H1 (cell line): ENCODE results near the gene SLC25A21. TPM values are rescaled to one million over a fixed set of nuclear protein-coding genes. Genes with fewer than 3 reads are reported as not detected.

Source experiments
- CTCF ChIA-PET: fragments of 300-600 bp; sonication (Branson Sonifier 250); formaldehyde crosslinking; loops from one replicate; lab custom pipeline; 2021; ENCODE audit not compliant: partially characterized antibody; lab: Charles Lee
- POLR2A ChIA-PET: fragments of 300-600 bp; sonication (Branson Sonifier 250); formaldehyde crosslinking; loops from one replicate; lab custom pipeline; 2021; ENCODE audit warnings: inconsistent platforms; ENCODE audit not compliant: partially characterized antibody; lab: Charles Lee
- DNase-seq, 2 experiments: peaks; one replicate each; pipeline versions ENCODE4 v3.0.0 to v3.0.0-alpha.2; 2010 to 2022; ENCODE audit warnings: low spot score in 2 of 2, low read depth in 1 of 2, mixed read lengths in 1 of 2
- FAIRE-seq: peaks from 2 replicates; lab custom pipeline; 2011; peaks lifted over from hg19 to GRCh38; lab: Jason Lieb, UNC
- H2AFZ ChIP-seq: 2 replicates; pipeline ENCODE4 v1.8.1; 2012; ENCODE audit warnings: low read length, inconsistent platforms
- H2AK5ac ChIP-seq: 2 replicates; pipeline ENCODE4 v1.6.1; 2013; ENCODE audit warnings: low read depth, low read length
- H2BK120ac ChIP-seq: replicated peaks from 2 replicates; pipeline ENCODE3; 2013; ENCODE audit warnings: low read depth, low read length, inconsistent platforms
- H2BK12ac ChIP-seq: 2 replicates; pipeline ENCODE4 v1.6.1; 2013; ENCODE audit warnings: low read depth, low read length
- H2BK15ac ChIP-seq: 2 replicates; pipeline ENCODE4 v1.6.1; 2013; ENCODE audit warnings: low read length
- H2BK20ac ChIP-seq: 2 replicates; pipeline ENCODE4 v1.6.1; 2013; ENCODE audit warnings: low read length
- H2BK5ac ChIP-seq: 2 replicates; pipeline ENCODE4 v1.6.1; 2013; ENCODE audit warnings: low read depth, low read length
- H3K14ac ChIP-seq: 2 replicates; pipeline ENCODE4 v1.6.1; 2013; ENCODE audit warnings: inconsistent platforms; ENCODE audit not compliant: insufficient read length
- H3K18ac ChIP-seq: 2 replicates; pipeline ENCODE4 v1.6.1; 2013; ENCODE audit warnings: low read length; ENCODE audit errors: extremely low read depth
- H3K23ac ChIP-seq: 2 replicates; pipeline ENCODE4 v1.6.1; 2013; ENCODE audit warnings: inconsistent platforms; ENCODE audit not compliant: insufficient read length
- H3K23me2 ChIP-seq: 2 replicates; pipeline ENCODE4 v1.6.1; 2013; ENCODE audit warnings: low read depth, low read length
- H3K27ac ChIP-seq: 2 replicates; pipeline ENCODE4 v1.6.1; 2011; ENCODE audit warnings: low read depth, low read length, inconsistent platforms
- H3K27me3 ChIP-seq, 4 experiments: replicated peaks in 1 of 4; 1 replicate in 1 of 4; 2 replicates in 3 of 4; pipeline versions ENCODE4 v1.6.1 to v1.8.1; 2011 to 2013; ENCODE audit warnings: low read length in 3 of 4, mild to moderate bottlenecking in 3 of 4, inconsistent platforms in 2 of 4, mixed read lengths in 2 of 4, moderate library complexity in 1 of 4; ENCODE audit not compliant: control insufficient read depth in 3 of 4, insufficient read depth in 3 of 4; ENCODE audit errors: extremely low read depth in 1 of 4
- H3K36me3 ChIP-seq, 4 experiments: 2 replicates each; pipeline versions ENCODE4 v1.6.1 to v1.8.1; 2011 to 2013; ENCODE audit warnings: mild to moderate bottlenecking in 4 of 4, low read length in 3 of 4, moderate library complexity in 2 of 4, control low read depth in 1 of 4, inconsistent platforms in 1 of 4; ENCODE audit not compliant: insufficient read depth in 4 of 4, control insufficient read depth in 2 of 4
- H3K4ac ChIP-seq: replicated peaks from 2 replicates; pipeline ENCODE3; 2013; ENCODE audit warnings: low read length, low read depth, mixed read lengths, inconsistent platforms; ENCODE audit not compliant: insufficient read length
- H3K4me1 ChIP-seq, 4 experiments: replicated peaks in 1 of 4; 1 replicate in 1 of 4; 2 replicates in 3 of 4; pipeline versions ENCODE4 v1.6.1 to v1.8.1; 2011 to 2013; ENCODE audit warnings: low read length in 3 of 4, inconsistent platforms in 2 of 4, mixed read lengths in 1 of 4; ENCODE audit not compliant: insufficient read depth in 4 of 4, control insufficient read depth in 3 of 4
- H3K4me2 ChIP-seq, 2 experiments: 2 replicates each; pipeline versions ENCODE4 v1.6.1 to v1.8.1; 2011 to 2013; ENCODE audit warnings: low read depth in 2 of 2, low read length in 2 of 2, control low read depth in 1 of 2, inconsistent platforms in 1 of 2, mild to moderate bottlenecking in 1 of 2; ENCODE audit not compliant: insufficient read depth in 1 of 2
- H3K4me3 ChIP-seq, 4 experiments: fragments of 200-600, 300-600 bp in 1 of 4; sonication (generic), shearing (Covaris generic), sonication (Bioruptor Twin) in 1 of 4; 2 replicates each; pipeline versions ENCODE4 v1.5.1 to v1.8.1; 2011 to 2016; ENCODE audit warnings: low read length in 4 of 4, low read depth in 3 of 4, control low read depth in 2 of 4, inconsistent platforms in 2 of 4, mild to moderate bottlenecking in 2 of 4, mixed read lengths in 1 of 4, moderate library complexity in 1 of 4; ENCODE audit not compliant: insufficient read depth in 2 of 4; ENCODE audit errors: extremely low read depth in 1 of 4
- H3K56ac ChIP-seq: replicated peaks from 2 replicates; pipeline ENCODE3; 2013; ENCODE audit warnings: low read depth, mild to moderate bottlenecking, mixed read lengths, low read length, inconsistent platforms; ENCODE audit not compliant: insufficient read length
- H3K79me1 ChIP-seq: 2 replicates; pipeline ENCODE4 v1.6.1; 2013; ENCODE audit warnings: low read depth, low read length, control low read depth
- H3K79me2 ChIP-seq, 2 experiments: 2 replicates each; pipeline versions ENCODE4 v1.6.1 to v1.8.1; 2012 to 2013; ENCODE audit warnings: low read length in 2 of 2, mild to moderate bottlenecking in 2 of 2, inconsistent platforms in 1 of 2; ENCODE audit not compliant: insufficient read depth in 2 of 2, control insufficient read depth in 1 of 2
- H3K9ac ChIP-seq, 4 experiments: replicated peaks in 1 of 4; 1 replicate in 1 of 4; 2 replicates in 3 of 4; pipeline versions ENCODE4 v1.6.1 to v1.8.1; 2011 to 2013; ENCODE audit warnings: low read depth in 3 of 4, low read length in 3 of 4, control low read depth in 2 of 4, mild to moderate bottlenecking in 2 of 4, moderate library complexity in 2 of 4, inconsistent platforms in 1 of 4; ENCODE audit errors: extremely low read depth in 1 of 4
- H3K9me3 ChIP-seq, 2 experiments: 2 replicates each; pipeline versions ENCODE4 v1.6.1 to v1.8.1; 2012 to 2013; ENCODE audit warnings: mild to moderate bottlenecking in 2 of 2, moderate library complexity in 2 of 2, control low read depth in 1 of 2, inconsistent platforms in 1 of 2, low read depth in 1 of 2, low read length in 1 of 2, mixed read lengths in 1 of 2; ENCODE audit not compliant: insufficient read depth in 2 of 2
- H4K20me1 ChIP-seq, 2 experiments: replicated peaks in 1 of 2; 2 replicates each; pipeline versions ENCODE3 to v1.8.1; 2011 to 2013; ENCODE audit warnings: inconsistent platforms in 2 of 2, low read length in 2 of 2, mild to moderate bottlenecking in 1 of 2; ENCODE audit not compliant: insufficient read depth in 2 of 2, control insufficient read depth in 1 of 2
- H4K5ac ChIP-seq: 2 replicates; pipeline ENCODE4 v1.6.1; 2013; ENCODE audit warnings: low read length, low read depth, mixed read lengths, inconsistent platforms; ENCODE audit not compliant: insufficient read length
- H4K8ac ChIP-seq: 2 replicates; pipeline ENCODE4 v1.8.0; 2013; ENCODE audit warnings: mild to moderate bottlenecking, moderate library complexity, low read length, inconsistent platforms; ENCODE audit not compliant: insufficient read depth; ENCODE audit errors: extremely low read depth
- H4K91ac ChIP-seq: replicated peaks from 2 replicates; pipeline ENCODE3; 2013; ENCODE audit warnings: low read length, mixed read lengths, inconsistent platforms; ENCODE audit not compliant: insufficient read length
- SRF ChIP-seq: IDR thresholded peaks from 2 replicates; pipeline ENCODE4 v1.6.1; 2011; ENCODE audit warnings: mild to moderate bottlenecking, low read depth, low read length, moderate library complexity
- WGBS, 2 experiments: shearing (Covaris generic) in 1 of 2; methylation state at CpG; one replicate each; pipeline versions ENCODE4 v1.1.6 to v1.1.7; 2013 to 2015; ENCODE audit warnings: low lambda C conversion rate in 2 of 2, mixed read lengths in 2 of 2, inconsistent platforms in 1 of 2, low coverage in 1 of 2, missing lambda C conversion rate in 1 of 2; ENCODE audit not compliant: insufficient replicate concordance in 2 of 2, insufficient coverage in 1 of 2, insufficient read length in 1 of 2; ENCODE audit errors: extremely low coverage in 1 of 2, missing lambda C conversion rate in 1 of 2; 5-methylcytosine and 5-hydroxymethylcytosine counted together
- polyA plus RNA-seq, 7 experiments: library from polyadenylated mRNA; depleted of rRNA in 3 of 7; stranded (reverse) in 5 of 7; unstranded in 2 of 7; fragments of >200 nt in 5 of 7; fragments of 200-250 nt in 2 of 7; gene quantifications; 1 replicate in 5 of 7; 2 replicates in 1 of 7; 4 replicates in 1 of 7; pipeline versions ENCODE4 v1.2.1 to v1.2.3, GENCODE V29; 2011 to 2013; ENCODE audit warnings: missing spikeins in 2 of 7, mixed read lengths in 2 of 7
- total RNA-seq: library from RNA; stranded (reverse); fragmentation: NEBNext Ultra II Directional; extraction: Animal tissue kit (Norgen Biotek cat#: 25700); gene quantifications from 2 replicates; pipeline ENCODE4 v1.2.1, GENCODE V29; 2021

SLC25A21 gene
- total and polyA plus RNA-seq, 2 of the 8 experiments (the other 6 are each of a cell fraction or from before 2014, with no cell fraction given), result 6.9 to 15.7 TPM

- Histone ChIP-seq H4K5ac (no peak overlapping the region), H3K27me3 (no peaks in the 10 kb centered on the region), H3K14ac (no peak overlapping the region), H3K27ac (no peak overlapping the region), H4K20me1 (peaks cover 0 to 2% of the 10 kb centered on the region in 2 experiments), H3K36me3 (no peaks in the 10 kb centered on the region), H3K4ac (no peak overlapping the region), H4K91ac (no peak overlapping the region), H2AK5ac (no peak overlapping the region), H2BK15ac (no peak overlapping the region), H2BK120ac (no peak overlapping the region), H2AFZ (no peak overlapping the region), H2BK20ac (no peak overlapping the region), H3K9me3 (no peaks in the 10 kb centered on the region), H2BK12ac (no peak overlapping the region), H3K79me1 (no peaks in the 10 kb centered on the region), H3K9ac (no peak overlapping the region), H2BK5ac (no peak overlapping the region), H3K23me2 (no peaks in the 10 kb centered on the region), H3K18ac (no peak overlapping the region), H3K4me1 (no peaks in the 10 kb centered on the region), H3K4me3 (no peak overlapping the region), H4K8ac (no peak overlapping the region), H3K4me2 (no peak overlapping the region), H3K79me2 (no peaks in the 10 kb centered on the region), H3K56ac (no peak overlapping the region), H3K23ac (no peak overlapping the region)
- FAIRE-seq, result no peak
- CTCF ChIA-PET, result interaction anchor here (1.3 kb wide), 1 partner anchor 352 kb away, joined by 3 read pairs; no protein-coding TSS in a partner anchor
- POLR2A ChIA-PET, result no interaction called here
- WGBS, 2 experiments, result 77% methylated on average over 5 of the region's 5 CpGs; no CpG with 5 or more reads in 1 of the 2 experiments
- no peak for TF ChIP-seq SRF
- DNase-seq, result no peak
Measured at GRCh38 chr14:36905272-36905888, 267.0 kb downstream of the SLC25A21 start.
